GM12878 (cell line): ENCODE results near the gene MXRA8. TPM values are rescaled to one million over a fixed set of nuclear protein-coding genes. Genes with fewer than 3 reads are reported as not detected.

Experiments used
- ATAC-seq: fragments of 200-7000 bp; cut with Tn5 transposase; 3 replicates; pipeline ENCODE4 v1.9.1; 2020; ENCODE audit warnings: mild to moderate bottlenecking, moderate library complexity
- BruUV-seq: library from RNA; stranded (reverse); fragments of 400-500 nt; replicated peaks from 2 replicates; lab custom pipeline; 2021; lab: Mats Ljungman, UMichigan
- CTCF ChIA-PET: fragments of 300-600 bp; sonication (Branson Sonifier 250); formaldehyde crosslinking; extraction: SDS; loops from one replicate; lab custom pipeline; 2021; ENCODE audit warnings: inconsistent platforms; lab: Yijun Ruan, JAX
- POLR2A ChIA-PET: fragments of 350-600 bp; formaldehyde crosslinking; extraction: SDS; loops from one replicate; lab custom pipeline; 2021; ENCODE audit warnings: inconsistent platforms; lab: Charles Lee
- RAD21 ChIA-PET: fragments of 300-600 bp; sonication (Branson Sonifier 250); formaldehyde crosslinking; loops from one replicate; lab custom pipeline; 2023; ENCODE audit warnings: antibody characterized with exemption; ENCODE audit not compliant: unreplicated experiment; lab: Charles Lee
- SMC1A ChIA-PET: fragments of 300-600 bp; sonication (Branson Sonifier 250); formaldehyde crosslinking; loops from one replicate; lab custom pipeline; 2023; ENCODE audit not compliant: unreplicated experiment, uncharacterized antibody; lab: Charles Lee
- DNase-seq: peaks from one replicate; pipeline ENCODE4 v3.0.0-alpha.2; 2011; ENCODE audit warnings: low read depth, low spot score
- FAIRE-seq: peaks from 3 replicates; lab custom pipeline; 2011; peaks lifted over from hg19 to GRCh38; lab: Jason Lieb, UNC
- H2AFZ ChIP-seq: 2 replicates; pipeline ENCODE4 v1.6.0; 2011; ENCODE audit warnings: low read depth, low read length, control low read depth; ENCODE audit not compliant: control insufficient read depth
- H3K27ac ChIP-seq: 2 replicates; pipeline ENCODE4 v1.5.1; 2011; ENCODE audit warnings: control low read depth; ENCODE audit not compliant: control insufficient read depth, insufficient read depth
- H3K27me3 ChIP-seq, 2 experiments: replicated peaks in 1 of 2; 2 replicates each; pipeline versions ENCODE4 v1.6.0 to v1.6.1; 2011; ENCODE audit warnings: low read length in 1 of 2; ENCODE audit not compliant: control insufficient read depth in 2 of 2, insufficient read depth in 2 of 2
- H3K36me3 ChIP-seq, 2 experiments: 2 replicates each; pipeline ENCODE4 v1.5.1; 2011; ENCODE audit warnings: low read length in 1 of 2; ENCODE audit not compliant: control insufficient read depth in 2 of 2, insufficient read depth in 2 of 2
- H3K4me1 ChIP-seq: 2 replicates; pipeline ENCODE4 v1.6.1; 2011; ENCODE audit warnings: mild to moderate bottlenecking, low read length, moderate library complexity, mixed read lengths; ENCODE audit not compliant: control insufficient read depth, insufficient read depth
- H3K4me2 ChIP-seq: 2 replicates; pipeline ENCODE4 v1.6.0; 2011; ENCODE audit warnings: control low read depth; ENCODE audit not compliant: control insufficient read depth, insufficient read depth
- H3K4me3 ChIP-seq: fragments of 200-600 bp; sonication (generic); 2 replicates; pipeline ENCODE4 v1.5.1; 2016
- H3K79me2 ChIP-seq: 2 replicates; pipeline ENCODE4 v1.6.0; 2011; ENCODE audit warnings: low read length; ENCODE audit not compliant: control insufficient read depth, insufficient read depth
- H3K9ac ChIP-seq: 2 replicates; pipeline ENCODE4 v1.8.0; 2011; ENCODE audit warnings: low read length, control low read depth, mixed read lengths; ENCODE audit not compliant: control insufficient read depth, insufficient read depth
- H3K9me3 ChIP-seq: replicated peaks from 3 replicates; pipeline ENCODE4 v1.5.1; 2011; ENCODE audit warnings: mild to moderate bottlenecking, low read length; ENCODE audit not compliant: control insufficient read depth, insufficient read depth
- H4K20me1 ChIP-seq: 2 replicates; pipeline ENCODE4 v1.6.0; 2011; ENCODE audit not compliant: control insufficient read depth, insufficient read depth
- CEBPZ ChIP-seq: fragments of 150-350 bp; IDR thresholded peaks from 2 replicates; pipeline ENCODE4 v1.6.1; 2016; ENCODE audit warnings: low read depth, low read length
- CHD2 ChIP-seq: IDR thresholded peaks from 2 replicates; pipeline ENCODE4 v1.6.1; 2011; ENCODE audit warnings: low read depth, low read length, improper control_type of control experiment, borderline replicate concordance
- CREB1 ChIP-seq: IDR thresholded peaks from 2 replicates; pipeline ENCODE4 v1.6.1; 2012; ENCODE audit warnings: low read depth, mild to moderate bottlenecking, inconsistent platforms
- ELK1 ChIP-seq: IDR thresholded peaks from 2 replicates; pipeline ENCODE4 v1.6.1; 2012; ENCODE audit warnings: low read depth, low read length, improper control_type of control experiment
- GATAD2B ChIP-seq: fragments of 450-650 bp; conservative IDR thresholded peaks from 2 replicates; pipeline ENCODE4 v1.6.1; 2017; ENCODE audit warnings: low read depth, mild to moderate bottlenecking, moderate library complexity
- HSF1 ChIP-seq: fragments of 150-350 bp; IDR thresholded peaks from 2 replicates; pipeline ENCODE4 v1.6.1; 2014; ENCODE audit warnings: mild to moderate bottlenecking, low read depth, low read length
- MYB ChIP-seq: fragments of 150-350 bp; IDR thresholded peaks from 2 replicates; pipeline ENCODE4 v1.6.1; 2014; ENCODE audit warnings: mild to moderate bottlenecking, low read depth, low read length, borderline replicate concordance
- NR2C1 ChIP-seq: fragments of 450-650 bp; IDR thresholded peaks from 2 replicates; pipeline ENCODE4 v1.6.1; 2017; ENCODE audit warnings: antibody characterized with exemption, mild to moderate bottlenecking, moderate library complexity
- POLR2A ChIP-seq: IDR thresholded peaks from 2 replicates; pipeline ENCODE4 v1.6.1; 2011; ENCODE audit warnings: low read depth, mild to moderate bottlenecking, low read length
- RFX5 ChIP-seq: IDR thresholded peaks from 2 replicates; pipeline ENCODE4 v1.6.1; 2011; ENCODE audit warnings: low read depth, low read length, improper control_type of control experiment
- RUNX3 ChIP-seq: IDR thresholded peaks from 2 replicates; pipeline ENCODE4 v1.6.1; 2012; ENCODE audit warnings: low read length, inconsistent platforms
- SKIL ChIP-seq: fragments of 450-650 bp; IDR thresholded peaks from 2 replicates; pipeline ENCODE4 v1.6.1; 2017; ENCODE audit warnings: mild to moderate bottlenecking, low read depth, inconsistent platforms; ENCODE audit not compliant: poor library complexity, severe bottlenecking
- SREBF1 ChIP-seq: IDR thresholded peaks from 2 replicates; pipeline ENCODE4 v1.6.1; 2012; ENCODE audit warnings: mild to moderate bottlenecking, low read length
- WGBS: methylation state at CpG from one replicate; pipeline ENCODE4 v1.1.6; 2016; ENCODE audit warnings: low lambda C conversion rate; ENCODE audit not compliant: insufficient replicate concordance, insufficient coverage; ENCODE audit errors: missing lambda C conversion rate; 5-methylcytosine and 5-hydroxymethylcytosine counted together
- in situ Hi-C: fragments of 300-500 bp; cut with MboI; formaldehyde crosslinking; loops from 9 replicates; pipeline ENCODE4 v1.14.3; 2018; ENCODE audit warnings: mixed read lengths
- intact Hi-C: fragments of 100-400 bp; cut with micrococcal nuclease; formaldehyde crosslinking; loops from one replicate; pipeline ENCODE4 v1.14.2; 2022; ENCODE audit not compliant: unreplicated experiment
- polyA plus RNA-seq, 11 experiments: library from polyadenylated mRNA; depleted of rRNA in 4 of 11; unstranded in 6 of 11; stranded (reverse) in 5 of 11; fragments of >200 nt; fragmentation: Nextera tagmentation in 4 of 11; fragmentation: Illumina TruSeq in 1 of 11; extraction: Ambion mirVana in 4 of 11; extraction: Trizol in 1 of 11; gene quantifications; 1 replicate in 1 of 11; 2 replicates in 10 of 11; pipeline versions ENCODE4 v1.2.1 to v1.2.3, GENCODE V29; 2011 to 2016; ENCODE audit warnings: inconsistent platforms in 2 of 11, missing spikeins in 2 of 11, low read depth in 1 of 11
- total RNA-seq, 4 experiments: library from RNA; depleted of rRNA in 3 of 4; stranded (reverse); fragments of >200 nt in 3 of 4; fragmentation: Illumina TruSeq in 1 of 4; extraction: Trizol in 1 of 4; gene quantifications; 2 replicates each; pipeline versions ENCODE4 v1.2.1 to v1.2.3, GENCODE V29; 2013 to 2021

MXRA8 gene
- total and polyA plus RNA-seq, 10 of the 15 experiments (the other 5 are each of a cell fraction or from before 2014, with no cell fraction given) = 0.11 to 0.54 (median 0.21) TPM; not detected in 6

GRCh38 chr1:1371364-1371745, 13.0 kb upstream of the MXRA8 start:
- ATAC-seq (peak; percentile 0; the same call in 2 of the 3 replicates), DNase-seq (no peak), FAIRE-seq (no peak)
- H3K4me3 ChIP-seq = no peak overlapping the region
- no TSS peak for BruUV-seq
- POLR2A ChIA-PET = interaction anchor here (1.1 kb wide), 1 partner anchor 67 kb away, joined by 3 read pairs; no protein-coding TSS in a partner anchor
- peak overlapping the region; percentile 42 for H3K27ac ChIP-seq
- 23% methylated on average over 12 of the region's 12 CpGs for WGBS
- peaks cover 24% of the 10 kb centered on the region for H3K4me1 ChIP-seq
- H3K9me3 ChIP-seq = peaks cover 3% of the 10 kb centered on the region; the same call in 1 of the 3 replicates
- H4K20me1 ChIP-seq = no peaks in the 10 kb centered on the region
- H3K79me2 ChIP-seq = peaks cover 29% of the 10 kb centered on the region
- H2AFZ ChIP-seq = no peak overlapping the region
- CTCF ChIA-PET = interaction anchor here (0.6 to 2.8 kb wide), 20 partner anchors 12 to 387 kb away, joined by 3 to 15 read pairs (median 6); partner anchors contain the start of genes AGRN, CCNL2, DVL1 and MRPL20
- no peaks in the 10 kb centered on the region for H3K27me3 ChIP-seq
- intact Hi-C loops (loop anchor here (10.0 kb wide), 1 partner anchor 133 kb away; no protein-coding TSS in a partner anchor), in situ Hi-C loops (no loop called here)
- peaks cover 0 to 3% of the 10 kb centered on the region in 2 experiments; a peak in 2 of 4 replicates for H3K36me3 ChIP-seq
- RAD21 ChIA-PET = interaction anchor here (1.5 kb wide), 1 partner anchor 133 kb away, joined by 6 read pairs; no protein-coding TSS in a partner anchor
- TF ChIP-seq CHD2 = no peak
- no peak for TF ChIP-seq ELK1
- TF ChIP-seq NR2C1 = no peak
- TF ChIP-seq HSF1 = no peak
- no peak for TF ChIP-seq GATAD2B
- TF ChIP-seq POLR2A = peak; percentile 21; the same call in 1 of the 2 replicates
- no peak for TF ChIP-seq MYB
- peak; percentile 57 for TF ChIP-seq RUNX3
- peak; percentile 61; the same call in 1 of the 2 replicates for TF ChIP-seq CREB1
- TF ChIP-seq RFX5 = no peak
- TF ChIP-seq SKIL = no peak
- TF ChIP-seq SREBF1 = no peak
- no peak for TF ChIP-seq CEBPZ
- peak overlapping the region; percentile 22; the same call in 1 of the 2 replicates for H3K9ac ChIP-seq
- peak overlapping the region; percentile 97 for H3K4me2 ChIP-seq
- SMC1A ChIA-PET = interaction anchor here (0.9 to 1.8 kb wide), 7 partner anchors 23 to 386 kb away, joined by 3 to 5 read pairs (median 3); no protein-coding TSS in a partner anchor
